A673 (cell line): ENCODE results near the gene DIP2C. TPM values are rescaled to one million over a fixed set of nuclear protein-coding genes. Genes with fewer than 3 reads are reported as not detected.

Experiments used
- BruUV-seq: library from RNA; stranded (reverse); fragments of 400-500 nt; replicated peaks from 2 replicates; lab custom pipeline; 2021; lab: Mats Ljungman, UMichigan
- CTCF ChIA-PET: fragments of 300-600 bp; sonication (Branson Sonifier 250); formaldehyde crosslinking; loops from one replicate; lab custom pipeline; 2022; ENCODE audit warnings: antibody characterized with exemption; lab: Charles Lee
- POLR2A ChIA-PET: fragments of 300-600 bp; sonication (Branson Sonifier 250); formaldehyde crosslinking; loops from one replicate; lab custom pipeline; 2022; ENCODE audit warnings: antibody characterized with exemption; ENCODE audit not compliant: low non-redundant PET; lab: Charles Lee
- DNase-seq: peaks from one replicate; pipeline ENCODE4 v3.0.0-alpha.2; 2015; ENCODE audit warnings: low spot score
- H3K27ac ChIP-seq: fragments of 200-600 bp; sonication (generic); 2 replicates; pipeline ENCODE4 v1.5.1; 2016; ENCODE audit warnings: mixed run types, low read depth, mild to moderate bottlenecking, mixed read lengths, antibody characterized with exemption, low read length; ENCODE audit not compliant: poor library complexity, severe bottlenecking
- H3K27me3 ChIP-seq: fragments of 200-600 bp; sonication (generic); replicated peaks from 2 replicates; pipeline ENCODE4 v1.6.1; 2017; ENCODE audit warnings: mixed run types, low read depth, mild to moderate bottlenecking, mixed read lengths, antibody characterized with exemption, low read length; ENCODE audit not compliant: insufficient read depth, poor library complexity
- H3K36me3 ChIP-seq: fragments of 200-600 bp; sonication (generic); 2 replicates; pipeline ENCODE4 v1.6.1; 2016; ENCODE audit warnings: mixed run types, mild to moderate bottlenecking, mixed read lengths, antibody characterized with exemption, low read length; ENCODE audit not compliant: insufficient read depth, poor library complexity, severe bottlenecking
- H3K4me1 ChIP-seq: fragments of 200-600 bp; sonication (generic); 2 replicates; pipeline ENCODE4 v1.6.1; 2017; ENCODE audit warnings: mixed run types, mild to moderate bottlenecking, mixed read lengths, antibody characterized with exemption, low read length; ENCODE audit not compliant: insufficient read depth, poor library complexity, severe bottlenecking
- H3K4me3 ChIP-seq: fragments of 200-600 bp; sonication (generic); 2 replicates; pipeline ENCODE4 v1.5.1; 2016; ENCODE audit warnings: low read depth, mixed run types, mild to moderate bottlenecking, mixed read lengths, low read length; ENCODE audit not compliant: poor library complexity, severe bottlenecking
- H3K9me3 ChIP-seq: fragments of 200-600 bp; sonication (generic); 2 replicates; pipeline ENCODE4 v1.6.1; 2016; ENCODE audit warnings: mixed run types, low read depth, mild to moderate bottlenecking, mixed read lengths, antibody characterized with exemption, low read length; ENCODE audit not compliant: poor library complexity, severe bottlenecking
- EZH2 ChIP-seq: fragments of 200-600 bp; sonication (generic); IDR thresholded peaks from 2 replicates; pipeline ENCODE4 v1.6.1; 2017; ENCODE audit warnings: borderline replicate concordance, low read depth, mild to moderate bottlenecking, mixed read lengths, antibody characterized with exemption, low read length; ENCODE audit not compliant: poor library complexity, severe bottlenecking
- intact Hi-C: fragments of 100-400 bp; cut with micrococcal nuclease; formaldehyde crosslinking; loops from one replicate; pipeline ENCODE4 v1.10.0; 2022; ENCODE audit not compliant: unreplicated experiment
- total RNA-seq: library from RNA; stranded (reverse); gene quantifications from 2 replicates; pipeline ENCODE4 v1.2.3, GENCODE V29; 2021
- TF ChIP-seq, protein P1 (sequence below): fragments of 300-800, 200-600 bp; sonication (generic); conservative IDR thresholded peaks from 2 replicates; pipeline ENCODE4 v1.5.1; 2017; ENCODE audit warnings: low read depth, mild to moderate bottlenecking, antibody characterized with exemption, low read length, moderate library complexity, mixed read lengths

Gene DIP2C
- total RNA-seq, 1 experiment from 2014 or later = 13.2 TPM

DNA sequence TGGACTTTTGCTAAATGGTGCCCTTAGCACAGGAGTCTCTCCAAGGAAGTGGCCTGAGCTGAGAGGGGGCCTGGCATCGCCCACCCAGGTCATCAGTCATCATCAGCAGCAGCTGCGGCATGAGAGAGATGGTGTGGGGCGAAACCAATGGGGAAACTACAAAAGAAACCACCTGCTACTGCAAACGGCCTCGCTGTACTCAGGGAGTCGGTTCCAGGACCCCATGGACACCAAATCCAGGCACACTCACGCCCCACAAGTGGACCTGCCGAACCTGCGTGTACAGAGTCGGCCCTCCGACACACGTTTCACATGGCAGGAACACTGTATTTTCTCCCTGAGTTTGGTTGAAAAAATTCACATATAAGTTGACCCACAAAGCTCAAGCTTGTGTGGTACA lies 37.8 kb downstream of the DIP2C start:
- Histone ChIP-seq H3K36me3 (no peaks in the 10 kb centered on the region), H3K4me1 (no peaks in the 10 kb centered on the region), H3K9me3 (no peaks in the 10 kb centered on the region), H3K4me3 (no peak overlapping the region), H3K27me3 (no peaks in the 10 kb centered on the region), H3K27ac (no peak overlapping the region)
- TF ChIP-seq EZH2 = no peak
- TF ChIP-seq, protein P1, sequence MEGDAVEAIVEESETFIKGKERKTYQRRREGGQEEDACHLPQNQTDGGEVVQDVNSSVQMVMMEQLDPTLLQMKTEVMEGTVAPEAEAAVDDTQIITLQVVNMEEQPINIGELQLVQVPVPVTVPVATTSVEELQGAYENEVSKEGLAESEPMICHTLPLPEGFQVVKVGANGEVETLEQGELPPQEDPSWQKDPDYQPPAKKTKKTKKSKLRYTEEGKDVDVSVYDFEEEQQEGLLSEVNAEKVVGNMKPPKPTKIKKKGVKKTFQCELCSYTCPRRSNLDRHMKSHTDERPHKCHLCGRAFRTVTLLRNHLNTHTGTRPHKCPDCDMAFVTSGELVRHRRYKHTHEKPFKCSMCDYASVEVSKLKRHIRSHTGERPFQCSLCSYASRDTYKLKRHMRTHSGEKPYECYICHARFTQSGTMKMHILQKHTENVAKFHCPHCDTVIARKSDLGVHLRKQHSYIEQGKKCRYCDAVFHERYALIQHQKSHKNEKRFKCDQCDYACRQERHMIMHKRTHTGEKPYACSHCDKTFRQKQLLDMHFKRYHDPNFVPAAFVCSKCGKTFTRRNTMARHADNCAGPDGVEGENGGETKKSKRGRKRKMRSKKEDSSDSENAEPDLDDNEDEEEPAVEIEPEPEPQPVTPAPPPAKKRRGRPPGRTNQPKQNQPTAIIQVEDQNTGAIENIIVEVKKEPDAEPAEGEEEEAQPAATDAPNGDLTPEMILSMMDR = no peak
- no TSS peak for BruUV-seq
- ChIA-PET POLR2A (no interaction called here), CTCF (no interaction called here)
- intact Hi-C loops = no loop called here
- no peak for DNase-seq

DNA sequence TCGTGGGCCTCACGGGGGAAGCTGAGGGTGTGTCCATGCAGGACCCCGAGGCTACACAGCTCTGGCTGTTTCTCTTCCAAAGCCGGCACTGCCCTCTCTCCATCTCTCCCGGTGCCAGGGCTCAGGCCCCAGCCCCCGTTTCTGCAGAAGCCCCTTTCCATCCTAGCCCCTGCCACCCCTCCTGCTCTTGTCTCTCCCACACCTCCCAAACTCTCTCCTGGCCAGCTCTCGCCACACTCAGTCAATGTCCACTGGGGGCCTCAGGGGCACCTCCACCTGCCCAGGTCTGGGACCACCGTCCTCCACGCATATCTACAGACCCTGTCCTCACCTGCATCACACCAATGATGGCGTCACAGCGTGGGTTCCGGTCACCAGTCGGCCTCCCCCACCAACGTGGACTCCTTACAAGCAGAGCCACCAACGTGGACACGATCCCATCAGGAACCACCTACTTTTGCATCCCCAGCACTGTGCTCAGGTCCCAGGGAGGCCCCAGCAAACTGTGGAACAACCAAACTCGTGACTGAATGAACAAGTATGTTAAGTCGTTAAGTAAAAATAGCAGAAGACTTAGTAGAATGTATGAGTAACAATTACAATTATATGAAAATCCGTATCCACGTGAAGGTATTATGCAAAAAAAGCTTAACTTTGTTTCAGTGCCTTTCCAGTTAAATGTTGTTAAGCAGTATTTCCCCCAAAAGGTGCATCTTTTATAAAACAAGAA lies 38.4 kb downstream of the DIP2C start:
- Histone ChIP-seq H3K4me1 (no peaks in the 10 kb centered on the region), H3K27ac (no peak overlapping the region), H3K36me3 (no peaks in the 10 kb centered on the region), H3K27me3 (no peaks in the 10 kb centered on the region), H3K9me3 (no peaks in the 10 kb centered on the region), H3K4me3 (no peak overlapping the region)
- TF ChIP-seq EZH2 = no peak
- TF ChIP-seq, protein P1 = no peak
- POLR2A ChIA-PET = no interaction called here
- intact Hi-C loops = no loop called here
- BruUV-seq = no TSS peak
- DNase-seq = no peak
- CTCF ChIA-PET = no interaction called here

DNA sequence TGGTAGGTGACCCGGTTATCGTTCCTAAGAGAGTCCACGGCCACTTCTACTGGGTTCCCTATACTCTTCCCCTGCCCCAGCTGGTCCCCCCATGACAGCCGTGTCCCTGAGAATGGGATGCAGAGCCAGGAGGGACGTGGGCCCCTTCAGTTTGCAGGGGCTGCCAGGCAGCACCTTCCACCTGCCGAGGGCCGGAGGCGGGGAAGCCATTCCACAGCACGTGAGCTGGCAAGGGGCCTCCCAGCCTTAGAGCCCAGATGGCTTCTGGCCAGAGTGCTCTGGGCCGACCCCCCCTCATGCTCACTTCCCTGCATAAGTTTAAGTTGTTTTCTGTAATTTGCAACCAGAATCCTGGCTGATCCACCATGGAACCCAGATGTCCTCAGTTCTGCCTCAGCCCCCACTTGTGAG lies 39.0 kb downstream of the DIP2C start:
- BruUV-seq = no TSS peak
- ChIA-PET POLR2A (no interaction called here), CTCF (no interaction called here)
- intact Hi-C loops = no loop called here
- DNase-seq = no peak
- Histone ChIP-seq H3K27ac (peak overlapping the region; percentile 25), H3K4me3 (no peak overlapping the region), H3K4me1 (no peaks in the 10 kb centered on the region), H3K9me3 (peaks cover under 1% of the 10 kb centered on the region), H3K36me3 (no peaks in the 10 kb centered on the region), H3K27me3 (no peaks in the 10 kb centered on the region)
- TF ChIP-seq, protein P1 = no peak
- TF ChIP-seq EZH2 = no peak
